Measurements from ENCODE around the gene SUPV3L1. TPM values are rescaled to one million over a fixed set of nuclear protein-coding genes. Genes with fewer than 3 reads are reported as not detected.

The SUPV3L1 gene
- total and polyA plus RNA-seq, 2 of the 8 experiments (the other 6 are each of a cell fraction or from before 2014, with no cell fraction given), result 34.6 to 45.6 TPM

- Histone ChIP-seq H3K23ac (ENCODE audit: insufficient read length) (no peak overlapping the region), H3K4me2 (ENCODE audit: insufficient read depth in 1 of 2, low read depth in 2 of 2, low read length in 2 of 2) (no peak overlapping the region), H3K56ac (replicated peaks; ENCODE audit: insufficient read length, low read depth, low read length) (no peak overlapping the region), H3K9ac (replicated peaks in 1 of 4; ENCODE audit: extremely low read depth in 1 of 4, low read depth in 3 of 4, low read length in 3 of 4) (no peak overlapping the region), H3K79me1 (ENCODE audit: low read depth, low read length) (no peaks in the 10 kb centered on the region), H3K79me2 (ENCODE audit: control insufficient read depth in 1 of 2, insufficient read depth in 2 of 2, low read length in 2 of 2) (no peaks in the 10 kb centered on the region), H2BK12ac (ENCODE audit: low read depth, low read length) (no peak overlapping the region), H3K27me3 (replicated peaks in 1 of 4; ENCODE audit: control insufficient read depth in 3 of 4, extremely low read depth in 1 of 4, insufficient read depth in 3 of 4, low read length in 3 of 4) (no peaks in the 10 kb centered on the region), H3K36me3 (ENCODE audit: control insufficient read depth in 2 of 4, insufficient read depth in 4 of 4, low read length in 3 of 4) (peaks cover 3 to 34% (median 23%) of the 10 kb centered on the region in 4 experiments; a peak in 7 of 8 replicates), H2BK120ac (replicated peaks; ENCODE audit: low read depth, low read length) (no peak overlapping the region), H2AFZ (ENCODE audit: low read length) (no peak overlapping the region), H4K8ac (ENCODE audit: extremely low read depth, insufficient read depth, low read length) (no peak overlapping the region), H2BK20ac (ENCODE audit: low read length) (no peak overlapping the region), H3K27ac (ENCODE audit: low read depth, low read length) (no peak overlapping the region), H3K4me3 (ENCODE audit: extremely low read depth in 1 of 4, insufficient read depth in 2 of 4, low read depth in 3 of 4, low read length in 4 of 4) (no peak overlapping the region), H3K23me2 (ENCODE audit: low read depth, low read length) (no peaks in the 10 kb centered on the region), H3K9me3 (ENCODE audit: insufficient read depth in 2 of 2, low read depth in 1 of 2, low read length in 1 of 2) (no peaks in the 10 kb centered on the region), H2AK5ac (ENCODE audit: low read depth, low read length) (no peak overlapping the region), H2BK15ac (ENCODE audit: low read length) (no peak overlapping the region), H3K14ac (ENCODE audit: insufficient read length) (no peak overlapping the region), H4K5ac (ENCODE audit: insufficient read length, low read depth, low read length) (no peak overlapping the region), H4K20me1 (replicated peaks in 1 of 2; ENCODE audit: control insufficient read depth in 1 of 2, insufficient read depth in 2 of 2, low read length in 2 of 2) (peaks cover 0 to 1% of the 10 kb centered on the region in 2 experiments), H3K18ac (ENCODE audit: extremely low read depth, low read length) (no peak overlapping the region), H4K91ac (replicated peaks; ENCODE audit: insufficient read length, low read length) (no peak overlapping the region), H3K4me1 (replicated peaks in 1 of 4; ENCODE audit: control insufficient read depth in 3 of 4, insufficient read depth in 4 of 4, low read length in 3 of 4) (no peaks in the 10 kb centered on the region), H3K4ac (replicated peaks; ENCODE audit: insufficient read length, low read depth, low read length) (no peak overlapping the region), H2BK5ac (ENCODE audit: low read depth, low read length) (no peak overlapping the region)
- FAIRE-seq (no peak), DNase-seq (ENCODE audit: low read depth in 1 of 2, low spot score in 2 of 2) (no peak)
- ChIA-PET CTCF (ENCODE audit: partially characterized antibody) (interaction anchor here (0.6 to 1.1 kb wide), 4 partner anchors 10 to 199 kb away, joined by 3 to 5 read pairs (median 3); no protein-coding TSS in a partner anchor), POLR2A (ENCODE audit: partially characterized antibody) (interaction anchor here (0.6 kb wide), 1 partner anchor 28 kb away, joined by 3 read pairs; the partner anchor contains the start of gene SUPV3L1)
- WGBS, 2 experiments (ENCODE audit: extremely low coverage in 1 of 2, insufficient coverage in 1 of 2, insufficient read length in 1 of 2, insufficient replicate concordance in 2 of 2, low coverage in 1 of 2, low lambda C conversion rate in 2 of 2, missing lambda C conversion rate in 1 of 2), result 92% methylated on average over 6 of the region's 6 CpGs; no CpG with 5 or more reads in 1 of the 2 experiments
- TF ChIP-seq TCF12 (IDR thresholded peaks at IDR 0.05; ENCODE audit: low read depth, low read length), result no peak
- no peak for TF ChIP-seq JUN (IDR thresholded peaks at IDR 0.05; ENCODE audit: low read depth, low read length)
- no peak for TF ChIP-seq GTF2F1 (IDR thresholded peaks at IDR 0.05; ENCODE audit: borderline replicate concordance, low read depth, low read length)
- no peak for TF ChIP-seq BACH1 (IDR thresholded peaks at IDR 0.05; ENCODE audit: low read length)
- no peak for TF ChIP-seq NRF1 (IDR thresholded peaks at IDR 0.05; ENCODE audit: low read depth, low read length)
- TF ChIP-seq CHD2 (IDR thresholded peaks at IDR 0.05; ENCODE audit: low read length), result no peak
- no peak for TF ChIP-seq SAP30 (IDR thresholded peaks at IDR 0.05; ENCODE audit: insufficient read depth, insufficient replicate concordance, low read length)
- no peak for TF ChIP-seq SUZ12 (IDR thresholded peaks at IDR 0.05; ENCODE audit: low read length)
- TF ChIP-seq CBX8 (IDR thresholded peaks at IDR 0.05; ENCODE audit: borderline replicate concordance, low read depth, low read length), result no peak
- no peak for TF ChIP-seq SIRT6 (IDR thresholded peaks at IDR 0.05; ENCODE audit: low read length)
- no peak for TF ChIP-seq EGR1 (IDR thresholded peaks at IDR 0.05; ENCODE audit: borderline replicate concordance, low read depth, low read length)
These were observed 28.7 kb downstream of the SUPV3L1 start for GRCh38 chr10:69208761-69209160.

Measured in H1 (cell line).